ENCODE measurements around the gene CCDC171. TPM values are rescaled to one million over a fixed set of nuclear protein-coding genes. Genes with fewer than 3 reads are reported as not detected.

The CCDC171 gene
- total and polyA plus RNA-seq, 10 of the 15 experiments (the other 5 are each of a cell fraction or from before 2014, with no cell fraction given): 1.00 to 7.2 (median 2.8) TPM

GRCh38 chr9:15642369-15642962 is 89.6 kb downstream of the CCDC171 start:
- DNase-seq (ENCODE audit: low read depth, low spot score) (no peak), ATAC-seq (no peak; the same call in 2 of the 3 replicates), FAIRE-seq (peak; percentile 83)
- Histone ChIP-seq H3K27me3 (replicated peaks in 1 of 2; ENCODE audit: control insufficient read depth in 2 of 2, insufficient read depth in 2 of 2, low read length in 1 of 2) (no peaks in the 10 kb centered on the region), H3K79me2 (ENCODE audit: control insufficient read depth, insufficient read depth, low read length) (no peaks in the 10 kb centered on the region), H2AFZ (ENCODE audit: control insufficient read depth, low read depth, low read length) (no peak overlapping the region), H3K4me2 (ENCODE audit: control insufficient read depth, insufficient read depth) (no peak overlapping the region), H3K36me3 (ENCODE audit: control insufficient read depth in 2 of 2, insufficient read depth in 2 of 2, low read length in 1 of 2) (no peaks in the 10 kb centered on the region), H3K4me3 (no peak overlapping the region), H3K9me3 (replicated peaks; ENCODE audit: control insufficient read depth, insufficient read depth, low read length) (no peaks in the 10 kb centered on the region), H4K20me1 (ENCODE audit: control insufficient read depth, insufficient read depth) (no peaks in the 10 kb centered on the region), H3K4me1 (ENCODE audit: control insufficient read depth, insufficient read depth, low read length) (no peaks in the 10 kb centered on the region), H3K27ac (ENCODE audit: control insufficient read depth, insufficient read depth) (no peak overlapping the region), H3K9ac (ENCODE audit: control insufficient read depth, insufficient read depth, low read length) (no peak overlapping the region)
- BruUV-seq (replicated peaks): no TSS peak
- ChIA-PET SMC1A (ENCODE audit: uncharacterized antibody, unreplicated experiment) (interaction anchor here (1.5 kb wide), 1 partner anchor 104 kb away, joined by 4 read pairs; no protein-coding TSS in a partner anchor), RAD21 (ENCODE audit: unreplicated experiment) (interaction anchor here (0.5 kb wide), 2 partner anchors 28 to 540 kb away, joined by 3 read pairs; no protein-coding TSS in a partner anchor), POLR2A (no interaction called here), CTCF (interaction anchor here (0.9 to 2.2 kb wide), 5 partner anchors 20 to 432 kb away, joined by 3 to 7 read pairs (median 5); no protein-coding TSS in a partner anchor)
- intact Hi-C loops (cut with micrococcal nuclease; ENCODE audit: unreplicated experiment): no loop called here
- WGBS (ENCODE audit: insufficient coverage, insufficient replicate concordance, low lambda C conversion rate, missing lambda C conversion rate): 41% methylated on average over 2 of the region's 2 CpGs
- in situ Hi-C loops (cut with MboI): no loop called here
- TF ChIP-seq E4F1 (IDR thresholded peaks at IDR 0.05; ENCODE audit: borderline replicate concordance, partially characterized antibody): no peak
- 0 out of 2 replicates have a peak, but pooled peaks have one; percentile 8 for TF ChIP-seq ZNF384 (IDR thresholded peaks at IDR 0.05; ENCODE audit: borderline replicate concordance, low read depth, low read length)
- TF ChIP-seq SMC3 (IDR thresholded peaks at IDR 0.05; ENCODE audit: borderline replicate concordance, low read length): peak; percentile 17; the same call in 1 of the 2 replicates
- peak; percentile 34 to 56 (median 45) for TF ChIP-seq CTCF (IDR thresholded peaks at IDR 0.05 in 2 of 3, conservative IDR thresholded peaks at IDR 0.05 in 1 of 3; ENCODE audit: control insufficient read depth in 2 of 3, extremely low read depth in 1 of 3, insufficient read depth in 1 of 3, low read depth in 3 of 3, low read length in 3 of 3)
- TF ChIP-seq E2F4 (IDR thresholded peaks at IDR 0.05; ENCODE audit: low read depth, low read length): no peak
- no peak for TF ChIP-seq USF1 (IDR thresholded peaks at IDR 0.05; ENCODE audit: borderline replicate concordance, extremely low read length, insufficient read depth, low read depth, low read length)
- peak; percentile 64 for TF ChIP-seq RAD21 (IDR thresholded peaks at IDR 0.05; ENCODE audit: insufficient read depth, low read depth, low read length)
- TF ChIP-seq PAX8 (IDR thresholded peaks at IDR 0.05): no peak
- TF ChIP-seq NFYB (IDR thresholded peaks at IDR 0.05; ENCODE audit: insufficient read depth, low read depth, low read length): no peak
- TF ChIP-seq SMAD5 (IDR thresholded peaks at IDR 0.05; ENCODE audit: low read depth): no peak
- no peak for TF ChIP-seq CEBPB (IDR thresholded peaks at IDR 0.05; ENCODE audit: borderline replicate concordance in 1 of 2, low read depth in 2 of 2, low read length in 2 of 2)
- no peak for TF ChIP-seq BCL3 (IDR thresholded peaks at IDR 0.05; ENCODE audit: borderline replicate concordance, insufficient read depth, low read depth, low read length, poor library complexity, severe bottlenecking)

Measured in GM12878 (cell line).